NCI-H1417 treated with DMSO at 0.1 percent for 48 hours (cell line): ENCODE results near the gene RNF43.
"Not testable (repeated sequence)": the region's sequence is repeated elsewhere in the genome, so short reads cannot be mapped to it uniquely, and the experiment has no call there.

Experiments
- DNase-seq: peaks from one replicate; lab custom pipeline; 2025; lab: John Stamatoyannopoulos, UW

Gene RNF43

DNA sequence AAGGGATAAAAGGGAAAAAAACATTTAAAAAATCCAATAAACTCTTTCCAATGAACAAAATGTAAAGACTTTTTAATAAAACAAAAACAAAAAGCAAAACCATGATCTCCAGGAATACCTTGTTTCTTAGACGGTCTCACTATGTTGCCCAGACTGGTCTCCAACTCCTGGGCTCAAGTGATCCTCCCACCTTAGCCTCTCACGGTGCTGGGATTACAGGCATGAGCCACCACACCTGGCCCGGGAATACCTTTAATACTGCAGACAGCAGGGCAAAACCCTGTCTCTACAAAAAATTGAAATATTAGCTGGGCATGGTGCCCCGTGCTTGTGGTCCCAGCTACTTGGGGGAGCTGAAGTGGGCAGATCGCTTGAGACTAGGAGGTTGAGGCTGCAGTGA is 7.9 kb downstream of the RNF43 start:
- DNase-seq: no peak

- DNase-seq: no peak
Observed at GRCh38 chr17:58403311-58403710, 14.0 kb downstream of the RNF43 start.

DNA sequence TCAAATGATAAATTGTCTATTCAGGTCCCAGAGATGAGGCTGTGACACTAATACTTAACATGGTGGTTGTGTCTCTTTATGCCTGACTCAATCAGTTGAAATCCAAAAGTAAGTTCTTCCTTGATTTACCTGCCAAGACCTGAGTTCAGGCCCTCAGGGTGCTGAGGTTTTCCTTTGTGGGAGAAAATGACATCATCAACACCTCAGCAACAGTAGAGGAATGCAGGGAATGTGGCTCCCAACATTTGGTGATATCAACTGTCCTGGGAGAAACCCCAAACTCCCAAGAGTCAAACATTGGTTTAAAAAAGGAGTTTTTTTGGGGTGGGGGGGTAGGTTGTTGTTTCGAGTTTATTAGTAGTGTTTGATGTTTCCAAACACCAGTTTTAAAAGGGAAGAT is 14.7 kb downstream of the RNF43 start:
- no peak for DNase-seq

DNA sequence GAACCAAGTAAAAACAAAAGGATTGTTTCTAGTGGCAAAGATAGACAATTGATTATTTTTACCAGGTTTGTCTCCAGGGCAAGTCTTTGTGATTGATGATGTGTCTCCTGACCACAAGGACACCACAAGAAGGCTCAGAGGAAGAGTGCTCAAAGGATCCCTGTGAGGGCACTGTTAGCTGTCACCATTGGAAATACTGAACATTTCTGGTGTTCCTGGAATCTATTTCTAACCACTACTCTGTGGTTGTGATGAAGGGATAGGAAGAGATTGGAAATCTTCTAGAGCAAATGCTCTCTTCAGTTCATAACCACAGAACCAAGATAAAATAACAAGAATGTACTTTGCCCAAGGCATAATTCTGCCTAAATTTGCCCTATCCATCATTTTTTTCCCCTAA is 15.3 kb downstream of the RNF43 start:
- DNase-seq: no peak

- no peak for DNase-seq
Observed at GRCh38 chr17:58401287-58401686, 16.0 kb downstream of the RNF43 start.

- DNase-seq: no peak
Observed at GRCh38 chr17:58400826-58401225, 16.5 kb downstream of the RNF43 start.

DNA sequence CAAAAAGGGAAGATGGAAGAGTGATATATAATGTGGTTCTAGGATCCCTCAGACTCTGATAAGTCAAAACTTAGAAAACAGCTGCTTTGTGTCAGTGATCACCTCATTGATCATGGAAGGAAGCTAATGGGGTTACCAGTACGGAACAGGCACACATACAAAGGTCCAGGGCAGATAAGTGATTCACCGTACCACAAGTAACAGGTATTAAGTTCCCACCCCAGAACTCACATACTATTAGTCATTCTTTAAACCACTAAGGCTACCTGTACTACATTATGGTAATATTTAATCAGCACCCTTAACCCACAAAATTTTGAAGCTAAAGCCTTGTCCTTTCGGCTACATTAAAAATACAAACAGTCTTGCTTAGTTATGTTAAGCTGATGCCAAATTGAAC is 17.4 kb downstream of the RNF43 start:
- no peak for DNase-seq

GRCh38 chr17:58398574-58399266 is 18.6 kb downstream of the RNF43 start:
- DNase-seq: peak; percentile 50

- not testable (repeated sequence) for DNase-seq
Observed at GRCh38 chr17:58397421-58397820, 19.9 kb downstream of the RNF43 start.

- DNase-seq: no peak
Observed at GRCh38 chr17:58396173-58396572, 21.2 kb downstream of the RNF43 start.

DNA sequence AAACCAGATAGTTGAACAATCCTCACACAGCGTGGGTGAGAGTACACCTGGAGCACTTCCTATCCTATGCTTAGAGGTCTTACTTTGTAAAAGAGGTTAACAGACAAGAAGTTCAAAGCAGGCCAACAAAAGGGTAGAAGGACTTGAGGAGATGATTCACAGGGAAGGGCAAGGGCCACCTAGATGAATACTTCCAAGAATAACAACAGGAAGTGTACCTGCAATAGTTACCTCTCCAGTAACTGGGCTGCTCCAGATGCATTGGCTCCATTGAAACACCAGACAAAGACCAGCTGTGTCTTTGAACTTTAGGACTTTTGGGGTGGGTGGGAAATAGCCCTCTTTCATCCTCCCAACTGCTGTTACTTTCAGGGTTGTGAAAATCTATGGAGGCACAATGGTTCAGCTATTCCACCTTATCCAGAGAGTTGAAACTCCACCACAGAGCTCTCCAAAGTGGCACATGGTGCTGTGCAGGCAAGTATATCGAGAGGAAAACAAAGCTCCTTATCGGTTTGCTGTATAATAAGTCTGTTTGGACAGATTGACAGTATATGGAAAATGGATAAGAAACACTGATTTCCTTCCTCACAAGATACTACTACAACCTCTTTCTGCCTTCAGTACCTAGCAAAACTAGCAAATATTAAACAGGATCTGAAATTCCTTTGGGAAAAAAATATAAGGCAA is 22.7 kb downstream of the RNF43 start:
- no peak for DNase-seq

DNA sequence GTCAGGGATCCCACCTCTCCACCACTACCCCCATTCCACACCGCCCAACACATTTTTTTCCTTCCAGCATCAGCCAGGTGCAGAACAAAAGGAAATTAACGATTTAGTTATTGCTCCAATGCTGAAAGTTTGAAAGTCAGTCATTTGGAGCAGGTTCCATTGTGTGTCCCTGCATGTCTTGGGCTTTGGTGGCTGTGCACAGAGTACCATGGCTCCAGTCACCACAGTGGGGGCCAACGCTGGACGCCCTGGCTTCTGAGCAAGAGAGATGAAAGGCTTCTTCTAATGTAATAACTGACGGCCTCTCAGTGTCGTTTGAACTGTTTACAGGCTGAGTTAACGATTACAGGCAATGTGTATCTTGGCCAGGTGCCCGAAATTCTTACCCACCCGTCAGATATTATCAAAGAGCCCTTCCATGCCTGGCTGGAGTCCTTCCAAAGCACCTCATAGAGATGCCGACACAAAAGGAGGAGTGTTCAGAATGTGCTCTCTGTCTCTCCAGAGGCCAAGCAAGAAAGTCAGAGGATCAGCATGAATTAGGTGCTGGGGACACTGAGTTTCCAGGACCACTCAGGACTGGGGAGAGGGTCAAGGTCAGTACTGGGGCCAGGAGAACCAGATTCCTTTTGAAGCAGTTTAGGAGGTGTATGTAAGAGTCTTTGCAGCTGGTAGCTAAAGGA is 25.9 kb downstream of the RNF43 start:
- DNase-seq: peak; percentile 58

- DNase-seq: no peak
Observed at GRCh38 chr17:58390884-58391283, 26.4 kb downstream of the RNF43 start.

GRCh38 chr17:58388302-58389190 is 28.8 kb downstream of the RNF43 start:
- DNase-seq: no peak

- DNase-seq: no peak
Observed at GRCh38 chr17:58387834-58388233, 29.5 kb downstream of the RNF43 start.

DNA sequence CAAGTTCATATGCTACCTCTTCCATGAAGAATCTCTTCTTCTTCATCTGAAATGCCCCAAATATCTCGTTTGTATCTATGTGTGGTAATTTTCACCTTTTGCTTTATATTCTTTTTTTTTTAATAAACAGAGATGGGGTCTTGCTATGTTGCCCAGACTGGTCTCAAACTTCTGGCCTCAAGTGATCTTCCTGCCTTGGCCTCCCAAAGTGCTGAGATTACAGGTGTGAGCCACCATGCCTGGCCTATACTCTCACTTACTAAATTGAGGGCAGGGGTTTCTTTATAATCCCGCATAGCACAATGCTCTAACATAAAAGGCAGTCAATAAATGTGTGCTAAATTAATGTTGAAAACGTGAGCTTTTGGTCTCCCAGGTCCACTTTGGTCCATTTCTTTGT is 30.6 kb downstream of the RNF43 start:
- no peak for DNase-seq

GRCh38 chr17:58385359-58385899 is 31.9 kb downstream of the RNF43 start:
- no peak for DNase-seq

DNA sequence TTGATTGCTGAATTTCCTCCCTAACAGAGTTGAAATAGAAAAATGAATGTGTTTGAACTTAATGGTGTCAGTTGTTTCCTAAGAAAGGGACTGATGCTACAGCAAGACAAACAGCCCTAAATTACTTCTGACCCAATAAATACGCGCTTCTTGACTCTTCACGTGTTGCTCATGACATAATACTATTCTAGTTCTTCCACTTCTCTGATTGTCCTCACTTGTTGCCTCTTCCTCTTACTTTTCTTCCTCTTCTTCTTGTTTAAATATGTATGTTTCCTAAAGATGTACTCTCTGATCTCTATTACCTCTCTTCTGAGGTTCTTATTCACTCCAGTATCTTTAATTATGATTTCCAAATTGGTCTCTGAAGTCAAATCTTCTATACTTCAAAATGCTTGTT is 32.4 kb downstream of the RNF43 start:
- DNase-seq: no peak

GRCh38 chr17:58383892-58384462 is 33.4 kb downstream of the RNF43 start:
- no peak for DNase-seq

- no peak for DNase-seq
Observed at GRCh38 chr17:58382872-58383242, 34.5 kb downstream of the RNF43 start.

DNA sequence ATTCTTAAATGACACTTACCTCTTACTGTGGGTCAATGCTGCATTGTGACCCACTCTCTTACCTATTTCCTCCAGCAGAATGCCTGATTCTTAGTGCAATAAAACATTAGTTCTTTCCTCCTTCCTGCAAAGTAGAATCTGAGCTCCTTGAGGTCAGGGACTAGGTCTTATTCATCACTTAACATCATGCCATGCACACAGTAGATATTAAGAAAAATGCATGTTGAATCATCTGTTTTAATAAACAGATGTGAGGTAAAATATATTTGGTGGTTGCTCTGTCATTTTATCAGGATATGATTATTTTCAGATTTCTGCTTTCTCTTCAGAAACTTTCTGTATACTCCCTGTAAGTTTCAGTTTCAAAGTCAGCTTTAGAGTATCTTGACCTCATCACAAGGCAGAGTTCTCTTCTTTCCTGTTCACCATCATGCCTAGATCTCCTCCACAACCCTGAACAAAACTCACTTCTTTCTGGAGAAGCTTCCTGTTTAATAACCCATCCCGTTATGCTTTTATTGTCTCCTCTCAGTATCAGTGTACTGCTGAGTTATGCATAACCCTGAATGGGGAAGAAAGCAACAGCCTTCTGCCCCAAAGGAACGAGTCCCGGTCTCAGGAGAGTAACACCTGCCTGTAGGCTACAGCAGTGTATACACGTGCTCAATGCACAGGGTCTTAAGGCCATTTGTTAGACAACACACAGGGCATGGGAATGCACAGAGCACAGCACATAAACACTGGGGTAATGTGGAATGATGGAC is 35.0 kb downstream of the RNF43 start:
- no peak for DNase-seq
